ENCODE data around the gene PROM1. TPM values are rescaled to one million over a fixed set of nuclear protein-coding genes. Genes with fewer than 3 reads are reported as not detected.

The PROM1 gene
- total and polyA plus RNA-seq, 9 donors = 0.10 to 3.3 (median 0.81) TPM

- intact Hi-C loops (cut with DNase I) = no loop called here
- WGBS, 3 donors = 35 to 42% (median 39%) methylated on average over 8 of the region's 8 CpGs
Measured at GRCh38 chr4:15938182-15938581, 145.6 kb downstream of the PROM1 start.

GRCh38 chr4:15936495-15936894 lies 147.3 kb downstream of the PROM1 start:
- WGBS, 3 donors = 67 to 90% (median 87%) methylated on average over 4 of the region's 4 CpGs
- Histone ChIP-seq H3K4me3 (no peak overlapping the region), H3K27ac (no peak overlapping the region), H3K36me3 (no peaks in the 10 kb centered on the region), H3K4me1 (ENCODE audit: insufficient read depth) (no peaks in the 10 kb centered on the region), H3K9me3 (no peaks in the 10 kb centered on the region), H3K27me3 (no peaks in the 10 kb centered on the region)
- intact Hi-C loops (cut with DNase I) = no loop called here
- DNase-seq = no peak
- no peak for TF ChIP-seq CTCF (IDR thresholded peaks at IDR 0.05)
- TF ChIP-seq EP300 (IDR thresholded peaks at IDR 0.05) = no peak
- TF ChIP-seq POLR2A (IDR thresholded peaks at IDR 0.05) = no peak

More at GRCh38 chr4:15938182-15938581, 145.6 kb downstream of the PROM1 start:
- H3K4me1 ChIP-seq (ENCODE audit: insufficient read depth) = no peaks in the 10 kb centered on the region
- no peaks in the 10 kb centered on the region for H3K27me3 ChIP-seq
- DNase-seq = no peak
- H3K27ac ChIP-seq = no peak overlapping the region
- TF ChIP-seq EP300 (IDR thresholded peaks at IDR 0.05) (no peak), POLR2A (IDR thresholded peaks at IDR 0.05) (no peak)
- no peaks in the 10 kb centered on the region for H3K9me3 ChIP-seq
- no peaks in the 10 kb centered on the region for H3K36me3 ChIP-seq
- no peak overlapping the region for H3K4me3 ChIP-seq

- 22 to 31% (median 24%) methylated on average over 10 of the region's 10 CpGs for WGBS, 3 donors
- no peak overlapping the region for H3K4me3 ChIP-seq
Measured at GRCh38 chr4:15935504-15936402, 148.1 kb downstream of the PROM1 start.

GRCh38 chr4:15934259-15934658 lies 149.6 kb downstream of the PROM1 start:
- Histone ChIP-seq H3K27ac (no peak overlapping the region), H3K27me3 (no peaks in the 10 kb centered on the region), H3K4me3 (no peak overlapping the region), H3K9me3 (no peaks in the 10 kb centered on the region), H3K36me3 (no peaks in the 10 kb centered on the region), H3K4me1 (ENCODE audit: insufficient read depth) (no peaks in the 10 kb centered on the region)
- WGBS, 3 donors = 64 to 88% (median 87%) methylated on average over 3 of the region's 3 CpGs
- TF ChIP-seq EP300 (IDR thresholded peaks at IDR 0.05) (no peak), CTCF (IDR thresholded peaks at IDR 0.05) (no peak), POLR2A (IDR thresholded peaks at IDR 0.05) (no peak)
- no peak for DNase-seq
- intact Hi-C loops (cut with DNase I) = no loop called here

More at GRCh38 chr4:15935504-15936402, 148.1 kb downstream of the PROM1 start:
- Histone ChIP-seq H3K27ac (no peak overlapping the region), H3K9me3 (no peaks in the 10 kb centered on the region), H3K4me1 (ENCODE audit: insufficient read depth) (no peaks in the 10 kb centered on the region), H3K27me3 (no peaks in the 10 kb centered on the region), H3K36me3 (no peaks in the 10 kb centered on the region)
- intact Hi-C loops (cut with DNase I) = no loop called here
- DNase-seq = no peak
- TF ChIP-seq EP300 (IDR thresholded peaks at IDR 0.05) (no peak), CTCF (IDR thresholded peaks at IDR 0.05) (no peak), POLR2A (IDR thresholded peaks at IDR 0.05) (no peak)
